H1 (cell line): ENCODE results near the gene CASS4. TPM values are rescaled to one million over a fixed set of nuclear protein-coding genes. Genes with fewer than 3 reads are reported as not detected.

Experiments used
- CHD1 ChIP-seq: IDR thresholded peaks from 2 replicates; pipeline ENCODE4 v1.6.1; 2012; ENCODE audit warnings: low read depth, low read length, improper control_type of control experiment
- CHD7 ChIP-seq: fragments of 300-600 bp; sonication (generic); IDR thresholded peaks from 2 replicates; pipeline ENCODE4 v1.7.1; 2012; ENCODE audit warnings: low read length, moderate library complexity, mild to moderate bottlenecking, inconsistent platforms; ENCODE audit not compliant: insufficient replicate concordance
- EGR1 ChIP-seq: IDR thresholded peaks from 2 replicates; pipeline ENCODE4 v1.6.1; 2011; ENCODE audit warnings: low read depth, low read length, borderline replicate concordance
- EZH2 ChIP-seq: fragments of 200-600 bp; sonication (generic); IDR thresholded peaks from 2 replicates; pipeline ENCODE4 v1.7.1; 2012; ENCODE audit warnings: low read depth, mild to moderate bottlenecking, moderate library complexity, low read length, inconsistent platforms; ENCODE audit not compliant: severe bottlenecking
- GTF2F1 ChIP-seq: IDR thresholded peaks from 2 replicates; pipeline ENCODE4 v1.6.1; 2012; ENCODE audit warnings: low read depth, low read length, improper control_type of control experiment, borderline replicate concordance
- JUND ChIP-seq: IDR thresholded peaks from 2 replicates; pipeline ENCODE4 v1.6.1; 2011; ENCODE audit warnings: mild to moderate bottlenecking, improper control_type of control experiment, low read length
- KDM4A ChIP-seq: IDR thresholded peaks from one replicate; pipeline ENCODE4 v1.7.1; 2012; ENCODE audit warnings: low read depth, mild to moderate bottlenecking, moderate library complexity, low read length, inconsistent platforms; ENCODE audit not compliant: severe bottlenecking
- PHF8 ChIP-seq: fragments of 200-600 bp; sonication (generic); conservative IDR thresholded peaks from 2 replicates; pipeline ENCODE4 v1.7.1; 2012; ENCODE audit warnings: low read depth, mild to moderate bottlenecking, inconsistent platforms, low read length, moderate library complexity
- SP1 ChIP-seq: IDR thresholded peaks from 2 replicates; pipeline ENCODE4 v1.6.1; 2011; ENCODE audit warnings: low read depth, low read length
- YY1 ChIP-seq: IDR thresholded peaks from 2 replicates; pipeline ENCODE4 v1.6.1; 2011; ENCODE audit warnings: low read depth, mild to moderate bottlenecking, low read length
- polyA plus RNA-seq, 7 experiments: library from polyadenylated mRNA; depleted of rRNA in 3 of 7; stranded (reverse) in 5 of 7; unstranded in 2 of 7; fragments of >200 nt in 5 of 7; fragments of 200-250 nt in 2 of 7; gene quantifications; 1 replicate in 5 of 7; 2 replicates in 1 of 7; 4 replicates in 1 of 7; pipeline versions ENCODE4 v1.2.1 to v1.2.3, GENCODE V29; 2011 to 2013; ENCODE audit warnings: missing spikeins in 2 of 7, mixed read lengths in 2 of 7
- total RNA-seq: library from RNA; stranded (reverse); fragmentation: NEBNext Ultra II Directional; extraction: Animal tissue kit (Norgen Biotek cat#: 25700); gene quantifications from 2 replicates; pipeline ENCODE4 v1.2.1, GENCODE V29; 2021

CASS4 gene
- total and polyA plus RNA-seq, 2 of the 8 experiments (the other 6 are each of a cell fraction or from before 2014, with no cell fraction given) = not detected

DNA sequence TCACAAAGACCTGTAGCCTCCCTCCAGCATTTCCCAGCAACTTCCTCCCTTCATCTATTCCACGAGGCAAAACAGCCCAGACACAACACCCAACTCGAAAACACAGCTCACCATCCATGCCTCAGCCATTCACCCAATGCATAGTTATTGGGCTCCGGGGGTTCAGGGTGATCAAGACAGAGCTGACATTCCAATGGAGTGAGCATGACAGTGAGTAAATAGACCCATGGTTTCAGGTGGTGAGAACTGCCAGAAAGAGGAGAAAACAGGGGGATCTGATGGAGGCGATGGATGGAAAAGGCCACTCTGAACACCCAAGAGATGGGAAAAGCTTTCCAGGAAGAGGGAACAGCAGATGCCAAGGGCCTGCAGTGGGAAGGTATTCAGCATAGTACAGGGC is 5.9 kb downstream of the CASS4 start (continued):
- no peak for TF ChIP-seq CHD7
- no peak for TF ChIP-seq YY1
- no peak for TF ChIP-seq PHF8
- TF ChIP-seq EGR1 = no peak
- no peak for TF ChIP-seq GTF2F1
- TF ChIP-seq SP1 = no peak
- TF ChIP-seq JUND = no peak
- no peak for TF ChIP-seq KDM4A
- no peak for TF ChIP-seq CHD1
- no peak for TF ChIP-seq EZH2
